Stomach (tissue), 9 donors: ENCODE results near the gene RBM27. TPM values are rescaled to one million over a fixed set of nuclear protein-coding genes. Genes with fewer than 3 reads are reported as not detected.
"Not testable (repeated sequence)": the region's sequence is repeated elsewhere in the genome, so short reads cannot be mapped to it uniquely, and the experiment has no call there.

ENCODE experiments used
- DNase-seq, 2 donors: peaks; one replicate each; pipeline versions ENCODE4 v3.0.0 to v3.0.0-alpha.2; 2013 to 2019
- H3K27ac ChIP-seq, 5 donors: fragments of 200-600 bp in 4 of 5; sonication (generic) in 4 of 5; one replicate each; pipeline ENCODE4 v1.5.1; 2013 to 2019; ENCODE audit warnings: mild to moderate bottlenecking in 1 of 5, moderate library complexity in 1 of 5
- H3K27me3 ChIP-seq, 3 donors: fragments of 200-600 bp; sonication (generic); one replicate each; pipeline ENCODE4 v1.5.1; 2017 to 2019; ENCODE audit warnings: mixed run types in 1 of 3
- H3K36me3 ChIP-seq, 4 donors: fragments of 200-600 bp; sonication (generic); 1 replicate in 3 of 4; 2 replicates in 1 of 4; pipeline ENCODE4 v1.5.1; 2016 to 2019
- H3K4me1 ChIP-seq, 4 donors: fragments of 200-600 bp; sonication (generic); one replicate each; pipeline ENCODE4 v1.5.1; 2016 to 2019
- H3K4me3 ChIP-seq, 4 donors: fragments of 200-600 bp; sonication (generic) in 3 of 4; one replicate each; pipeline ENCODE4 v1.5.1; 2016 to 2019; ENCODE audit warnings: mild to moderate bottlenecking in 1 of 4
- H3K9me3 ChIP-seq, 4 donors: fragments of 200-600 bp; sonication (generic); one replicate each; pipeline ENCODE4 v1.5.1; 2016 to 2019
- CTCF ChIP-seq, 7 experiments: fragments of 450-650 bp in 4 of 7; fragments of 200-600 bp in 3 of 7; sonication (generic) in 3 of 7; IDR thresholded peaks; one replicate each; pipeline ENCODE4 v1.5.1; 2016 to 2019; ENCODE audit warnings: antibody characterized with exemption in 7 of 7, control low read depth in 2 of 7, mild to moderate bottlenecking in 1 of 7
- EP300 ChIP-seq: sonication (generic); formaldehyde crosslinking; IDR thresholded peaks from one replicate; pipeline ENCODE4 v1.6.1; 2017; ENCODE audit warnings: antibody characterized with exemption
- POLR2A ChIP-seq, 4 donors: fragments of 450-650 bp; IDR thresholded peaks; one replicate each; pipeline ENCODE4 v1.6.1; 2016; ENCODE audit warnings: antibody characterized with exemption in 4 of 4, control low read depth in 2 of 4, mild to moderate bottlenecking in 1 of 4, moderate library complexity in 1 of 4
- POLR2AphosphoS5 ChIP-seq, 3 donors: sonication (generic); formaldehyde crosslinking; IDR thresholded peaks; one replicate each; pipeline ENCODE4 v1.6.1; 2016; ENCODE audit warnings: antibody characterized with exemption in 3 of 3
- WGBS, 5 donors: extraction: QIAGEN DNeasy Blood & Tissue Kit in 3 of 5; methylation state at CpG; one replicate each; pipeline versions ENCODE4 v1.1.5 to v1.1.7; 2013 to 2018; 5-methylcytosine and 5-hydroxymethylcytosine counted together
- intact Hi-C: fragments of 100-400 bp; cut with DNase I; formaldehyde crosslinking; loops from one replicate; pipeline ENCODE4 v1.15.1; 2023; ENCODE audit warnings: low total_unique reads
- polyA plus RNA-seq, 3 donors: library from polyadenylated mRNA; stranded (reverse); fragments of 200-250 nt; gene quantifications; one replicate each; pipeline ENCODE4 v1.2.3, GENCODE V29; 2013
- total RNA-seq, 5 donors: library from RNA; depleted of rRNA; stranded (reverse); fragments of >200 nt; gene quantifications; one replicate each; pipeline versions ENCODE4 v1.1.0 to v1.2.3, GENCODE V29; 2014 to 2016
- donor health status: healthy with polysubstance abuse.
- donor health status: Bipolar disorder and iron deficiency.
- donor health status: healthy.

Gene RBM27
- total and polyA plus RNA-seq, 8 donors = 4.2 to 47.2 (median 6.9) TPM; not detected in 1

- no peak for DNase-seq
- Histone ChIP-seq H3K27ac (no peak overlapping the region), H3K4me3 (no peak overlapping the region), H3K36me3 (no peaks in the 10 kb centered on the region), H3K9me3 (no peaks in the 10 kb centered on the region), H3K4me1 (no peaks in the 10 kb centered on the region), H3K27me3 (peaks cover 0 to 5% (median 0%) of the 10 kb centered on the region in 3 donors)
- no peak for TF ChIP-seq CTCF (IDR thresholded peaks at IDR 0.05)
- TF ChIP-seq EP300 = no peak
- 68 to 94% (median 80%) methylated on average over 1 of the region's 1 CpG for WGBS, 5 donors
- intact Hi-C loops = no loop called here
Observed at GRCh38 chr5:146193285-146193684, 10.1 kb upstream of the RBM27 start.

- H3K36me3 ChIP-seq, DNase-seq, H3K4me3 ChIP-seq, intact Hi-C loops, H3K27me3 ChIP-seq, H3K9me3 ChIP-seq, H3K4me1 ChIP-seq, H3K27ac ChIP-seq: not testable (repeated sequence)
- WGBS, 5 donors = 88 to 98% (median 92%) methylated on average over 4 of the region's 4 CpGs
Observed at GRCh38 chr5:146194997-146195396, 8.4 kb upstream of the RBM27 start.

GRCh38 chr5:146196459-146197048, 6.9 kb upstream of the RBM27 start:
- Histone ChIP-seq H3K9me3 (no peaks in the 10 kb centered on the region), H3K27ac (no peak overlapping the region), H3K4me3 (no peak overlapping the region), H3K36me3 (no peaks in the 10 kb centered on the region), H3K27me3 (no peaks in the 10 kb centered on the region), H3K4me1 (no peaks in the 10 kb centered on the region)
- DNase-seq = no peak
- intact Hi-C loops = no loop called here
- WGBS, 5 donors = 91 to 95% (median 92%) methylated on average over 6 of the region's 6 CpGs
- TF ChIP-seq EP300 (no peak), POLR2AphosphoS5 (IDR thresholded peaks at IDR 0.05) (no peak), POLR2A (IDR thresholded peaks at IDR 0.05) (no peak), CTCF (IDR thresholded peaks at IDR 0.05) (no peak)

DNA sequence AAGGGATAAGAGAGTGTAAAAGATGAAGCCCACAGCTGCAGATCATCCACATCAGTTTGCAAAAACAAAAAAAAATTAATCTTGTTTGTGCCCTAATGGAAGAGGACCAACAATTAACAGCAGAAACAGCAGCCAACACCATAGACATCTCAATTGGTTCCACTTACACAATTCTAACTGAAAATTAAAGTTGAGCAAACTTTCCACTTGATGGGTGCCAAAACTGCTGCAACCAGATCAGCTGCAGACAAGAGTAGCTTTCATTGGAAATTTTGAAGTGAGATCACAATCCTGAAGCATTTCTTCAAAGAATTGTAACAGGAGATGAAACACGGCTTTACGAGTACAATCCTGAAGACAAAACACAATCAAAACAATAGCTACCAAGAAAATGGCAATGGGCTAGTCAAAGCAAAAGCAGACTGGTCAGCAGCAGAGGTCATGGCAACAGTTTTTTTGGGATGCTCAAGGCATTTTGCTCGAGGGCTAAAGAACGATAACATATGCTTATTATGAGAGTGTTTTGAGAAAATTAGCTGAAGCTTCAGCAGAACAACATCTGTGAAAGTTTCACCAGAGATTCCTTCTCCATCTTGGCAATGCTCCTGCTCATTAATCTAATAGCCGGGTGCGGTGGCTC, 4.1 kb upstream of the RBM27 start:
- TF ChIP-seq POLR2A (IDR thresholded peaks at IDR 0.05) (no peak), POLR2AphosphoS5 (IDR thresholded peaks at IDR 0.05) (no peak), CTCF (IDR thresholded peaks at IDR 0.05) (no peak), EP300 (no peak)
- Histone ChIP-seq H3K4me3 (no peak overlapping the region), H3K27me3 (no peaks in the 10 kb centered on the region), H3K9me3 (no peaks in the 10 kb centered on the region), H3K27ac (peak overlapping the region in 1 of 5 donors; percentile 32), H3K4me1 (peaks cover 3 to 13% (median 7%) of the 10 kb centered on the region in 4 donors), H3K36me3 (no peaks in the 10 kb centered on the region)
- DNase-seq = peak in 1 of 2 donors; percentile 23
- intact Hi-C loops = no loop called here
- 68 to 83% (median 80%) methylated on average over 6 of the region's 6 CpGs for WGBS, 5 donors

GRCh38 chr5:146201795-146202194, 1.6 kb upstream of the RBM27 start:
- H3K9me3 ChIP-seq, H3K27me3 ChIP-seq, H3K27ac ChIP-seq, intact Hi-C loops, H3K36me3 ChIP-seq, H3K4me3 ChIP-seq, DNase-seq: not testable (repeated sequence)
- 90 to 95% (median 91%) methylated on average over 12 of the region's 12 CpGs for WGBS, 5 donors
- H3K4me1 ChIP-seq = peaks cover 21 to 38% (median 29%) of the 10 kb centered on the region in 4 donors
